GM20431 (cell line): ENCODE measurements around the gene CTDNEP1.

Experiments used
- in situ Hi-C: fragments of 300-500 bp; cut with MseI, MboI; formaldehyde crosslinking; loops from one replicate; pipeline ENCODE4 v1.15.0; 2020; ENCODE audit warnings: low sequenced_read_pairs; ENCODE audit not compliant: unreplicated experiment

The CTDNEP1 gene

GRCh38 chr17:7251661-7252175, at the start of gene CTDNEP1:
Gene CTDNEP1 (minus strand): TSS chr17:7251734. CDS start chr17:7251296, 438 bp downstream.
- in situ Hi-C loops: no loop called here

- in situ Hi-C loops: loop anchor here (25.0 kb wide), 1 partner anchor 234 kb away; no protein-coding TSS in a partner anchor
These were observed 44.8 kb upstream of the CTDNEP1 start for GRCh38 chr17:7296189-7296861.

GRCh38 chr17:7295230-7296180, 44.0 kb upstream of the CTDNEP1 start:
- in situ Hi-C loops: loop anchor here (25.0 kb wide), 1 partner anchor 233 kb away; no protein-coding TSS in a partner anchor

- in situ Hi-C loops: loop anchor here (25.0 kb wide), 1 partner anchor 232 kb away; no protein-coding TSS in a partner anchor
These were observed 43.1 kb upstream of the CTDNEP1 start, which contains the start of gene YBX2 for GRCh38 chr17:7294614-7295153. Gene YBX2 (minus strand): TSS chr17:7294639. CDS start chr17:7294500, 139 bp downstream.

- in situ Hi-C loops: loop anchor here (25.0 kb wide), 1 partner anchor 232 kb away; no protein-coding TSS in a partner anchor
These were observed 42.5 kb upstream of the CTDNEP1 start for GRCh38 chr17:7293816-7294613.

DNA sequence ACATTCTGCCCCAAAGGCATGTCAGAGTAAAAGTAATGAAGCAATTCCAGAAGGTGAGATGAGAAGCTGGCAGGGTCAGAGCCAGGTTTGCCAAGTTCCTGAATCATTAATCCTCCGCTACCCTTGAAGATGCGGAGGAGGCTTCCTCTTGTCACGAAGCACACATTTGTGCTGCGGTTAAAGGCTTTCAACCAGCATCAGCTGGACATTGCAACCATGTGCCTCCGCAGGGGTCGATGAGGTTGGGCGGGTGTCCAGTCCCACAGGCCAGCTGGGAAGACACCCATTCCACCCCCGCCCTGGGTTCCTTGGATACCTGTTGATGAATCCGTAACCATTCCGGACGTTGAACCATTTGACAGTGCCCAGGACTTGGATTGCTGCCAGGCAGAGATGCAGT, 41.6 kb upstream of the CTDNEP1 start:
- in situ Hi-C loops: loop anchor here (25.0 kb wide), 1 partner anchor 231 kb away; no protein-coding TSS in a partner anchor

DNA sequence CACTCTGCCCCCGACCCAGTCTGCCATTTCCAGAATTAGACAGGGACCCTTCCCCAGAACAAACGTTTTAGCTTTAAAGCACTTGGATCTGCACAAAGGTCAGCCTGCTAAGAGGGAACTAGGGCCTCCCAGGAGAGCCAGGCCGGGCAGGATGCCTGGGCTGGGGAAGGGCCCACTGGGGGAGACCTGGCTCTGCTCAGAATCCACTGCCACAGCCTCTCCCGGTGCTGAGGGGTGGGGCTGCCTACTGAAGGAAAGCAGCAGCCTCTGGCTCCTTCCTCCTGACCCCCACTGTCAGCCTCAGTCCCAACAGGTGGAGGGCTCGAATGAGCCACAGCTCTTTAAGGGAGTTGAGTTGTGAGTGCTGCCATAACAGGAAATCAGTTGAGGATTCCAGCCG, 41.2 kb upstream of the CTDNEP1 start:
- in situ Hi-C loops: loop anchor here (25.0 kb wide), 1 partner anchor 230 kb away; no protein-coding TSS in a partner anchor

- in situ Hi-C loops: loop anchor here (25.0 kb wide), 1 partner anchor 230 kb away; no protein-coding TSS in a partner anchor
These were observed 40.7 kb upstream of the CTDNEP1 start for GRCh38 chr17:7292194-7292593.

- in situ Hi-C loops: loop anchor here (25.0 kb wide), 1 partner anchor 228 kb away; no protein-coding TSS in a partner anchor
These were observed 39.2 kb upstream of the CTDNEP1 start for GRCh38 chr17:7290685-7291084.

DNA sequence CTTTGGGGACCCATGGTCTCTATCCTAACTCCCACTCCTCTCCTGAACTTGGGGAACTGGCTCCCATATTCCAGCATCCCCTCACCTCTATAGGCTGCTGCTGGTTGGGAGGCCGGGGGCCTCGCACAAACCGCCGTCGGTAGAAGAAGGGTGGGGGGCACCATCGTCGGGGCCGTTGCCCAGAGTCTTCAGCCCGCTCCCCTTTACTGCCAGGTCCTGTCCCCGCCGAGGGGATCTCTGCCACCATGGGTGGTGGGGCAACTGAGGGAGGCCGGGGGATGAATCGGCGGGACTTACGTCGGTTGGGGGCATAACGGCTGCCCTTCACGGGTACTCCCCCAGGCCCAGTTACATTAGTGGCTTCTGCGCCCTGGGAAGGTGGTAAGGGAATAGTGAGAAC, 38.6 kb upstream of the CTDNEP1 start:
- in situ Hi-C loops: loop anchor here (25.0 kb wide), 1 partner anchor 228 kb away; no protein-coding TSS in a partner anchor

GRCh38 chr17:7289256-7290032, 37.9 kb upstream of the CTDNEP1 start:
- in situ Hi-C loops: loop anchor here (25.0 kb wide), 1 partner anchor 227 kb away; no protein-coding TSS in a partner anchor

DNA sequence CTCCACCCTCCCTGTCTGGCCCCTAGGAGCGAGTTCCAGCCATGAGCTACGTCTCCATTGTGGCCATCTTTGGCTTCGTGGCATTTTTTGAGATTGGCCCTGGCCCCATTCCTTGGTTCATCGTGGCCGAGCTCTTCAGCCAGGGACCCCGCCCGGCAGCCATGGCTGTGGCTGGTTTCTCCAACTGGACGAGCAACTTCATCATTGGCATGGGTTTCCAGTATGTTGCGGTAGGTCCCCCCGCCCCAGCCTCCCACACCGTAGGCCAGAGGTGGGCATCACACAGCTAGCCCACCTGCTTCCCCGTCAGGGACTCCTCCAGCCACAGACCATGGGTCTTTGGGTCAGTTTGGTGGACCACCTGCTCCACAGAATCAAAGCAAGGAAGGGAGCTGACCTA, 34.1 kb upstream of the CTDNEP1 start:
- in situ Hi-C loops: loop anchor here (25.0 kb wide), 1 partner anchor 223 kb away; no protein-coding TSS in a partner anchor

DNA sequence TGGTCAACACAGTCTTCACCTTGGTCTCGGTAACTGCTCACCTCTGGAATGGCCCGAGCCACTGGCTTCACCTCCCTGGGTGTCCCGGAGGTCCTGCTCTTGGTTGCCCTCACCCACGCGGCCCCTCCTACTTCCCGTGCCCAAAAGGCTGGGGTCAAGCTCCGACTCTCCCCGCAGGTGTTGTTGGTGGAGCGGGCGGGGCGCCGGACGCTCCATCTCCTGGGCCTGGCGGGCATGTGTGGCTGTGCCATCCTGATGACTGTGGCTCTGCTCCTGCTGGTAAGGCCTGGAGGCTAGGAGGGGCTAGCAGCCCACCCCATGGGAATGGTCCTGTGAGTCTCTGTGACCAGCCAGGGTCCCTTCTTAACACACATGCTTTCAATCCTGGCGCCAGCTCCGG, 33.4 kb upstream of the CTDNEP1 start:
- in situ Hi-C loops: loop anchor here (25.0 kb wide), 1 partner anchor 223 kb away; no protein-coding TSS in a partner anchor

DNA sequence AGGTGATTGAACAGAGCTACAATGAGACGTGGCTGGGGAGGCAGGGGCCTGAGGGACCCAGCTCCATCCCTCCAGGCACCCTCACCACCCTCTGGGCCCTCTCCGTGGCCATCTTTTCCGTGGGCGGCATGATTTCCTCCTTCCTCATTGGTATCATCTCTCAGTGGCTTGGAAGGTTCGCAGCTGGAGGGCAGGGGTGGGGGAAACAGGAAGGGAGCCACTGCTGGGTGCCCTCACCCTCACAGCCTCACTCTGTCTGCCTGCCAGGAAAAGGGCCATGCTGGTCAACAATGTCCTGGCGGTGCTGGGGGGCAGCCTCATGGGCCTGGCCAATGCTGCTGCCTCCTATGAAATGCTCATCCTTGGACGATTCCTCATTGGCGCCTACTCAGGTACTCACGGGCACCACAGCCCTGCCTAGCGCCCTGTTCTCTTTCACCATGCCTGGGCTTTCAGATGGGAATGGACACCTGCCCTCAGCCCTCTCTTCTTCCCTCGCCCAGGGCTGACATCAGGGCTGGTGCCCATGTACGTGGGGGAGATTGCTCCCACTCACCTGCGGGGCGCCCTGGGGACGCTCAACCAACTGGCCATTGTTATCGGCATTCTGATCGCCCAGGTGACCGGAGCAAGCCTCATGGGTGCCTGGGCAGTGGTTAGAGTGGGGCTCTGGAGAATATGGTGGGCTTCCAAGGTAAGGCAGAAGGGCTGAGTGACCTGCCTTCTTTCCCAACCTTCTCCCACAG, 32.1 kb upstream of the CTDNEP1 start:
- in situ Hi-C loops: loop anchor here (25.0 kb wide), 1 partner anchor 221 kb away; no protein-coding TSS in a partner anchor

- in situ Hi-C loops: loop anchor here (25.0 kb wide), 1 partner anchor 221 kb away; no protein-coding TSS in a partner anchor
These were observed 31.3 kb upstream of the CTDNEP1 start for GRCh38 chr17:7282752-7283321.

DNA sequence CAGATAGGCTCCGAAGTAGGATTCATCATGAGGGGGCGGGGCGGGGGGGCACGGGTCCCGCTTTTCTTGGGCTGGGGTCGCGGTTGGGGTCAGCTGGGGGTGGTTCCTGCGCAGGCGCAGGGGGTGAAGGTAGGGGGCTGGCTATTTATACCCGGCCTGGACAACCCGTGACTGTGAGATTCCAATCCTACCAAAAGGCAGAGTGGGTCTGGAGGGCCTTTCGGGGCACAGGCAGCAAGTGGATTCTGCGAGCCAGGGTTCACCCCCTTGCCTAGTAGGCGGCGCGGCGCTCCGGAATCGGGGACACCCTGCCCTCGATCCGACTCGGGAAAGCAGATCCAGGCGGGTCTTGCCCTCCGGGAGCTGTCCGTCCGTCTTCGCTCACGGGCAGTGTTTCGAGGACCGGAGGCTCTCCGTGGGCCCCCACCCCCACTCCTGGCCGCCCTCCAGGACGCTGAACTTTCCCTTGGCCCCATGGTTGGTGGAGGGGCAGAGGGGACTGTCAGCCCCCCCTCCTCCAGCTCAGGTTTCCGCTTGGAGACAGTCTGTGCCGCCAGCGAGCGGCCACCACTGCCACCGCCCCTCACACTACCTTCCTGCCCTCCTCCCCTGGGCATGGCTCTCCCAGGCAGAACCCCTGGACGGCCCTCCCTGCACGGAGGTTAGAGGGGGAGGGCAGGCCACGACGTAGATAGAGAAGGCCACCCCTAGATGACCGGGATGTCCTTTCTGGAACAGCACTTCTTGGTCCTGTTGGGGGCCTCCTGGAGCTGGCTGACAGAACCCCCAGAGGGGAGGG, 30.6 kb upstream of the CTDNEP1 start:
- in situ Hi-C loops: loop anchor here (25.0 kb wide), 1 partner anchor 220 kb away; no protein-coding TSS in a partner anchor
